Measurements from ENCODE around the gene SLC29A1.

DNA sequence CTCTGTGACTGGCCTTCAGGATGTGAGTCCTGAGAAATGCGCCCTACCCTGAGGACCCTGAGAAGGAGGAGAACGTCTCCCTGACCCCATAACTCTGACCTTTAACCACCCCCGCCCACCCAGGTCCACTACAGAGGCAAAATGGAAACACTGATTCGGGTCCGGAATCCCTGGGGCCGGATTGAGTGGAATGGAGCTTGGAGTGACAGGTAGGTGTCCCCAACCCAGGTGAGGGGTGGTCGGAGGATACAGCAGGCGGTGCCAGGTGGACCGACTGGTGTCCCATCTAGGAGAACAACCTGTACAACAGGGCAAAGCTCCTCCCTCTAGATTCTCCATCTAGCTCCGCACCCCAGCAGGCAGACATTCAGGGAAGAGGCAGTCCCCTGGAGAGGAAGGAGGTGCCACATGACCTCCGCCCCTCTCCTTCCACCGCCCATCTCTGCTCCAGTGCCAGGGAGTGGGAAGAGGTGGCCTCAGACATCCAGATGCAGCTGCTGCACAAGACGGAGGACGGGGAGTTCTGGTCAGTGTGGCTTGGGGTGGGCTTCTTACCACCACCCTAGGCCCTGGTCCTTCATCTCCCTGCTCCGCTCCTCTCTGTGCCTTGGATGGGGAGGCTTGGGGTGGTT is 47.1 kb upstream of the SLC29A1 start:
- TF ChIP-seq, protein P1, sequence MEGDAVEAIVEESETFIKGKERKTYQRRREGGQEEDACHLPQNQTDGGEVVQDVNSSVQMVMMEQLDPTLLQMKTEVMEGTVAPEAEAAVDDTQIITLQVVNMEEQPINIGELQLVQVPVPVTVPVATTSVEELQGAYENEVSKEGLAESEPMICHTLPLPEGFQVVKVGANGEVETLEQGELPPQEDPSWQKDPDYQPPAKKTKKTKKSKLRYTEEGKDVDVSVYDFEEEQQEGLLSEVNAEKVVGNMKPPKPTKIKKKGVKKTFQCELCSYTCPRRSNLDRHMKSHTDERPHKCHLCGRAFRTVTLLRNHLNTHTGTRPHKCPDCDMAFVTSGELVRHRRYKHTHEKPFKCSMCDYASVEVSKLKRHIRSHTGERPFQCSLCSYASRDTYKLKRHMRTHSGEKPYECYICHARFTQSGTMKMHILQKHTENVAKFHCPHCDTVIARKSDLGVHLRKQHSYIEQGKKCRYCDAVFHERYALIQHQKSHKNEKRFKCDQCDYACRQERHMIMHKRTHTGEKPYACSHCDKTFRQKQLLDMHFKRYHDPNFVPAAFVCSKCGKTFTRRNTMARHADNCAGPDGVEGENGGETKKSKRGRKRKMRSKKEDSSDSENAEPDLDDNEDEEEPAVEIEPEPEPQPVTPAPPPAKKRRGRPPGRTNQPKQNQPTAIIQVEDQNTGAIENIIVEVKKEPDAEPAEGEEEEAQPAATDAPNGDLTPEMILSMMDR (conservative IDR thresholded peaks at IDR 0.05; ENCODE audit: low read depth, low read length): no peak
- no peak for TF ChIP-seq EZH2 (IDR thresholded peaks at IDR 0.05; ENCODE audit: borderline replicate concordance, low read depth, low read length, poor library complexity, severe bottlenecking)

All from A673 (cell line).